Lower leg skin (tissue), 3 donors: ENCODE data around the gene MDH1.

Experiments
- CTCF ChIP-seq, 3 donors: fragments of 450-650 bp; IDR thresholded peaks; one replicate each; pipeline ENCODE4 v1.5.1; 2016; ENCODE audit warnings: antibody characterized with exemption in 3 of 3, mild to moderate bottlenecking in 3 of 3, moderate library complexity in 2 of 3
- POLR2A ChIP-seq, 2 donors: fragments of 450-650 bp; IDR thresholded peaks; one replicate each; pipeline ENCODE4 v1.6.1; 2016 to 2017; ENCODE audit warnings: antibody characterized with exemption in 2 of 2, mild to moderate bottlenecking in 1 of 2, moderate library complexity in 1 of 2

DNA sequence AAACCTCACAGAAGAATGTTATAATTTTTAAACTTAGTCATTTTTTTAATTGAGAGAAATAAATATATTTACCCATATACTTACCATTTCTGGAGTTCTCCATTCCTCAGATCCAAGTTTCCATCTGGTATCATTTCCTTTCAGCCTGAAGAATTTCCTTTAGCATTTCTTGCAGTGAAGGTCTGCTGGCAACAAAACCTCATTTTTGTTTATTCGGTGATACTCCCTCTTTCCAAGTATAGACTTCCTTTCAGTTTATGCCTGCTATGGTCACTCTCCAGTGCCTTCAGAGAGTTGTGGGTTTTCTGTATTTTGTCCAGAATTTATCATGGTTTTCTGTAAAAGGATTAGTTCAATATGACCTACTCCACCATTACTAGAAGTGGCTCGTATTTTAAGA lies 17.5 kb upstream of the MDH1 start:
- no peak for TF ChIP-seq POLR2A (IDR thresholded peaks at IDR 0.05)
- TF ChIP-seq CTCF (IDR thresholded peaks at IDR 0.05), result no peak
